GM12892 (cell line): ENCODE data around the gene PLA2G4F.
"Not testable (repeated sequence)": the region's sequence is repeated elsewhere in the genome, so short reads cannot be mapped to it uniquely, and the experiment has no call there.

Experiments
- DNase-seq: peaks from one replicate; pipeline ENCODE4 v3.0.0; 2011; ENCODE audit not compliant: insufficient read length
- FAIRE-seq: peaks from 2 replicates; lab custom pipeline; 2011; peaks lifted over from hg19 to GRCh38; lab: Jason Lieb, UNC
- POLR2A ChIP-seq: IDR thresholded peaks from 2 replicates; pipeline ENCODE4 v1.6.1; 2011; ENCODE audit warnings: low read depth, low read length, control low read depth
- POLR2AphosphoS5 ChIP-seq: IDR thresholded peaks from 2 replicates; pipeline ENCODE4 v1.6.1; 2011; ENCODE audit warnings: low read depth, low read length, control low read depth
- TAF1 ChIP-seq: IDR thresholded peaks from 2 replicates; pipeline ENCODE4 v1.6.1; 2011; ENCODE audit warnings: low read depth, mild to moderate bottlenecking, control low read depth, low read length, borderline replicate concordance

The PLA2G4F gene

DNA sequence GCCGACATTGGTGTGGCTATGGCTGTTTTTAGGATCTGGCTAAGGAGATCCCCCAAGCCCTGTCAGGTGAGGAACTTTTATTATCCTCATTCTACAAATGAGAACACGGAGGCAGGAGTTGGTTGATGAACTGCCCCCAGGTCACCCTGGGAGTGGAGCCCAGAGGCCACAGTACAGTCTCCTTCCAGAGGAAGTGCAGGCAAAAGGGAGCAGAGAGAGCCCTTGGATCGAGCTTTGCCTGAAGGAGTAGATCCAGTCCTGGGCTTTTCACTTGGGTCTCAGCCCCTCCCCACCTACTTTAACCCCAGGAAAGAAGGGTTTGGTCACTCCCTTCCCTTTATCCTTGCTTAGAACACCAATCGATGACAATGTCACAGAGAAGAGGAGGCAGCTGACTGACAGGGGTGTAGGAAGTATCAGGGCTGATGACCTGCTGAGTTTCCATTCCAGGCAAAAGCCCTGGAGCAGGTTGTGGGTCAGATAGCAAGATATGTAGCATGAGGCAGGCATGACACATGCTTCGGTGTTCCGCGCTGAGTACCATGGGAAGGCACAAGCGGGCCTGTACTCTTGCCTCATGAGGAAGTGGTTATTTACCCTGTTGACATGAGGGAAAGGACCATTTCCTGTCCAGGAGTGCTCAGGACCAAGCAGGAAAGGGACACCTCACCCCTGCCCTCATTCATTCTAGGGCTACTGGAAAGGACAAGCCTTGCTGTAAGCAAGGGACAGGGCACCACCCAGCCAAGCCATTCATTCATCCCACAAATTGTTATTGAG lies 56.2 kb downstream of the PLA2G4F start:
- FAIRE-seq, result no peak
- DNase-seq, result no peak
- TF ChIP-seq TAF1, result no peak
- TF ChIP-seq POLR2AphosphoS5, result no peak
- no peak for TF ChIP-seq POLR2A

DNA sequence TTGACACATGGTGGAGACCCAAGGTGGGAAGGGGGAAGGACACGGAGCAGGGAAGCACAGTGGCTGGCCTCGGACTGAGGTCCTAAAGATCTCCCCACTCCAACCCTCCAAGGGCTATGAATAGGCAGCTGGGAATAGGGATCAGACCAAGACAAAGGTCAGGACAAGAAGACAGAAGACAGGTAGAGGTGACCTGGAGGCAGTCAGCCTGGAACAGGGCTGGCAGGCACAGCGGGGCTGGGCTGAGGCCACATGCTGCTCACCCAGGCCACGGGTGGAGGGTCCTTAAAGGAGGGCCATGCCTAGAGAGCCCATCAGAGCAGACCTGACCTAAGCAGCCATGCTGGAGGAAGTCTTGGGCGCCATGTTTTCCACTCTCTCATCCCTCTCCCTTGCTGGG lies 59.4 kb downstream of the PLA2G4F start:
- no peak for FAIRE-seq
- TF ChIP-seq POLR2A (no peak), POLR2AphosphoS5 (no peak), TAF1 (no peak)

DNA sequence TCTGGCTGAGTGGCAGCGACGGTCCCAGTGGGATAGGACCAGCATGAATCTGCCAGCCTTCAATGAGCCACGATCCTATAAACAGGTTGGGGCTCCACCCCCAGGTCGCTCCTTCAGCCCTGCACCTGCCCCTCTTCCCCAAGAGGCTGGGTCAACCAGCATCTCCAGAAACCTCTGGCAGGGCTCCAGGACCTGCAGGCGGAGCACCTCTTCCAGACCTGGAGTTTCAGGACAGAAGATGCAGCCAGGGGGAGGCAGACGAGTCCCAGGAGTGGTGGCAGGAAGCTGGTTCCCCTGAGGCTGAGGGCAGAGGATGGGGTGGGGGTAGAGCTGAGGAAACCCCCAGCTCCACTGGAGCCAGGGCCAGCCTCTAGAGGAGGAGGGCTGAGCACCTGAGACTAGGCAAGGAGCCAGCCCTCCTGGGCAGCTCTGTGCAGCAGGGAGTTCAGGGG lies 61.9 kb downstream of the PLA2G4F start, which contains the start of gene PLA2G4D:
Gene PLA2G4D, minus strand, starts transcription at position 51 of the 452 bp plus-strand sequence. CDS start 103 bp downstream, outside the sequence.
- TF ChIP-seq POLR2AphosphoS5 (no peak), TAF1 (no peak), POLR2A (no peak)
- FAIRE-seq, result no peak
- no peak for DNase-seq

More for the DNA sequence above, 59.4 kb downstream of the PLA2G4F start:
- no peak for DNase-seq

GRCh38 chr15:42093966-42094365 lies 62.5 kb downstream of the PLA2G4F start:
- FAIRE-seq (no peak), DNase-seq (no peak)
- TF ChIP-seq POLR2AphosphoS5, result no peak
- TF ChIP-seq TAF1, result no peak
- TF ChIP-seq POLR2A, result no peak

GRCh38 chr15:42092398-42093318 lies 63.8 kb downstream of the PLA2G4F start:
- DNase-seq (no peak), FAIRE-seq (no peak)
- TF ChIP-seq POLR2A (no peak), TAF1 (no peak)

DNA sequence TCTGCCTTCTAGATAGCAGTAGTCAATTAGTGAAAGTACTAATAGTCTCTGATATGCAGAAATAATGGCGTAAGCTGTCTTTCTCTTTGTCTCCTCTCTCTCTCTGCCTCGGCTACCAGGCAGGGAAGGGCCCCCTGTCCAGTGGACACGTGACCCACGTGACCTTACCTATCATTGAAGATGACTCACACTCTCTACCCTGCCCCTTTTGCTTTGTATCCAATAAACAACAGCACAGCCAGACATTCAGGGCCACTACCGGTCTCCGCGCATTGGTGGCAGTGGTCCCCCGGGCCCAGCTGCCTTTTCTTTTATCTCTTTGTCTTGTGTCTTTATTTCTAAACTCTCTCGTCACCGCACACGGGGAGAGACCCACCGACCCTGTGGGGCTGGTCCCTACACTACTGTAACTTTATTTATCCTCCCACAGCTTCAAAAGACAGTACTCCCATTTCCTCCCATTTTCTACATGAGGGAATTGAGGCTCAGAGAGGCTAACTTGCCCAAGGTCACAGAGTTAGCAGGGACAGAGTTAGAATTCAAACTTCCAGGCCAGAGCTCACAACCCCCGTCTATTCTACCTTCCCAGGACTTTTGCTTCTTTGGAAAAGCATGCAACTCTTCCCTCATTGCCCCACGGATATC lies 64.6 kb downstream of the PLA2G4F start:
- not testable (repeated sequence) for DNase-seq, FAIRE-seq

DNA sequence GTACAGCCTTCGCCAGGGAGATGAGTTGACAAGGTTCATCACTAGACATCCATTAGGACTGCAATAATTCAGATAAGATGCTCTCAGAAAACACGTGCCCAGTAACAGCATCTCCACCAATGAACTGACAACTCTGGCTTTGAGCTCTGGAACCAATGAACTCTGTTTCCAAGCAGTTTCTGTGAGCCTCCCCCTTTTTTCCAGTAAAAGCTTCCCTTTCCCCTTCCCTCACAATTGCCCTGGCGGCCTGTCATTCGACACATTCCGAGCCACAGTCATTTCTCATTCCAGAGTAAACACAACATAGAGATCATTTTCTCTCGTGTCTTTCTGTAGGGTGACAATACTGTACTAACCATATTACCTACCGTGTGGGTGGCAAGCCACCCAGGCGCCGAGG lies 65.7 kb downstream of the PLA2G4F start:
- no peak for FAIRE-seq
- DNase-seq, result no peak
- TF ChIP-seq TAF1 (no peak), POLR2AphosphoS5 (no peak), POLR2A (no peak)

- FAIRE-seq (no peak), DNase-seq (no peak)
- TF ChIP-seq POLR2A (no peak), POLR2AphosphoS5 (no peak), TAF1 (no peak)
These were observed 66.1 kb downstream of the PLA2G4F start for GRCh38 chr15:42090370-42090769.

- no peak for TF ChIP-seq POLR2AphosphoS5
- TF ChIP-seq TAF1, result no peak
- TF ChIP-seq POLR2A, result no peak
- FAIRE-seq (no peak), DNase-seq (no peak)
These were observed 66.5 kb downstream of the PLA2G4F start for GRCh38 chr15:42089942-42090341.
